Stimulated activated CD4-positive, alpha-beta T cell treated with anti-CD3 and anti-CD28 coated beads, Interleukin-1b, Interleukin-23, amount 100 ng/mL, for 24 hours (primary cell): Measurements from ENCODE around the gene TCFL5.

Experiments
- DNase-seq, 4 experiments: peaks; one replicate each; pipeline ENCODE4 v3.0.0-alpha.2; 2020; ENCODE audit warnings: low read depth in 4 of 4, low spot score in 1 of 4

Gene TCFL5

DNA sequence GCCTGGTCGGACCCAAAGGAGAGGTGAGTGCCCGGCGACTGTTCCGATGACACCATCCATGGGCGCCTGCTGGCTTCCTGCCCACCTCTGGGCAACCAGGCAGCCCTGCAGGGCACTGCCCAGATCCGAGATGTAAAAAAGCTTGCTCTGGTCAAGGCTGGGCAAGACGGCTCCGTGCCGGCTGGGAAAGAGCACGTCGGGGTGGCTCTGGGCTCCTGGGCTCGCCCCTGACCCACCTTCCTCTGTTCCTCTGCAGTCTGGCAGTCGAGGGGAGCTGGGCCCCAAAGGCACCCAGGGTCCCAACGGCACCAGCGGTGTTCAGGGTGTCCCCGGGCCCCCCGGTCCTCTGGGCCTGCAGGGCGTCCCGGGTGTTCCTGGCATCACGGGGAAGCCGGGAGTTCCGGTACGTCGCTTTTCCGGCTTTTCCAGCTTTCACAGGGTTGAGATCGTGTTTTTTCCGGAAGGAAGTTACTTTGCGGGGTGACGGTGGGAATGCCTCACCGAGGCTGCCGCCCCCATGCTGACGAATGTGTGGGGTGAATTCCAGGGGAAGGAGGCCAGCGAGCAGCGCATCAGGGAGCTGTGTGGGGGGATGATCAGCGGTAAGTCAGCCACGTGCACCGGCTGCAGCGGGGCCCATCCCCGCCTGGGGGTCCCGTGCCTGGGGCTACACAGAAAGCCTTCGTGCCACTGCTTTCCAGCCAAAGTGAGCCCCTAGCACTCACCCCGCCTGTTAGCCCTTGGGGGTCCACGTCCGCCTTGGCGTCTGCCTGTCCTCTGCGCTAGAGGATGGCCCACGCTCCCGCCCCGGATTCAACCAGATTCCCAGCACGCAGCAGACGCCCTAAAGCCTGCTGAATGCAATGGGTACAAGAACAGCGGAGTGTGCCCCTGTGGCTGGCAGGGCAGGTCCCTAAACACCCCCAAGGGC, 25.4 kb downstream of the TCFL5 start:
- no peak for DNase-seq

DNA sequence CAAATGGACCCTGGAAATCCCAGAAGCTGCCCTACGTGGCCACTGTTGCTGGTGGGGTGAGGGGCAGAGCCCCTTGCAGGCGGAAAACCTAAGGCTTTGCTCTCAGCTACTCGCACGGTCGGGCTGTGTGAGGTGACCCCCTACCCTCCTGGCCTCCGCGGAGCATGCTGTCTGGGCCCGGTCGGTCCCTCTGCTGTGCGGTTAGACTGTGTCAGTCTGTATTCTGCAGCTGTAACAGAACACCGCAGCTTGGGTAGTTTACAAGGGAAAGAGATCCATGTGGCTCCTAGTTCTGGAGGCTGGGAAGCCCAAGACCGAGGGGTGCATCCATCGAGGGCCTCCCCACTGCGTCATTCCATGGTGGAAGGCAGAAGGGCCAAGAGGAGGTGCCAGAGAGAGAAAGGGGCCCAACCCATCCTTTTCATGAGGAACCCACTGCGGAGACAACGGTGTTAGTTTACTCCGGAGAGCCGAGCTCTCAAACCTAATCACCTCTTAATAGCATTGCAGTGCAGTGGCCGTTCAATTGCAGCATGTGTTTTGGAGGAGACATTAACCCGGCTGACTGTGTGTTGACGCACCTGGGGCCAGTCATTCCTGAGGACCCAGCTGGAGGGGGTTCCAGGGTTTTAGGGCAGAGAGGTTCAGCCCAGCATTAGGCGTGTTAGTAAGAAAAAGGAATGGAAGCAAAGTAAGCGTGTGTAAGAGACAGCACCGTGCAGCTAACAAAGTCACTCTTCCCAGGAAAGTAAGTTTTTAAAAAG, 26.5 kb downstream of the TCFL5 start:
- DNase-seq, result no peak

DNA sequence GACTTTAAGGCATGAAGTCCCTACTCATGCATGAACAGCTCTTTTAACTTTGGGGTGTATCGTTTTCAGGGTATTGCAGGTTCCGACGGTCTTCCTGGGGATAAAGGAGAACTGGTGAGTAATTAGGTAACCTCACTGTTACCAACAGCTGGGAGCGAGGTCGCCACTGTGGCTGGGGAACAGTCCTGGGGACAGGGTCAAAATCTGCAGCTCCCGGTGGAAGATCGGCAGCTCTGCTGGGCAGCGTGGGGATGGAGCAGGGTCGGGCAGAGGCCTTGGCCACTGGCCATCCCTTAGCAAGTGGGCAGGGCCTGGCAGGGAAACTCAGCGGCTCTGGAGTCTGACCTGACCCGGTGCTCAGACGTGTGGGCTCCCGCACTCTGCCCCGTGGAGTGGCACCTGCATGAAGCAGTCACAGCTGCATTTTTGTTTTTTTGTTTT, 28.7 kb downstream of the TCFL5 start:
- DNase-seq, result no peak

- peak in 1 of 4 experiments; percentile 21 for DNase-seq
Measured at GRCh38 chr20:62832212-62832922, 29.3 kb downstream of the TCFL5 start.

- no peak for DNase-seq
Measured at GRCh38 chr20:62831854-62832211, 29.8 kb downstream of the TCFL5 start.

GRCh38 chr20:62831361-62831788, 30.2 kb downstream of the TCFL5 start:
- DNase-seq, result no peak

GRCh38 chr20:62830821-62831220, 30.8 kb downstream of the TCFL5 start:
- DNase-seq, result no peak

GRCh38 chr20:62830251-62830650, 31.4 kb downstream of the TCFL5 start:
- no peak for DNase-seq

- DNase-seq, result no peak
Measured at GRCh38 chr20:62829231-62830230, 32.1 kb downstream of the TCFL5 start.

- DNase-seq, result no peak
Measured at GRCh38 chr20:62828511-62829230, 33.0 kb downstream of the TCFL5 start.

DNA sequence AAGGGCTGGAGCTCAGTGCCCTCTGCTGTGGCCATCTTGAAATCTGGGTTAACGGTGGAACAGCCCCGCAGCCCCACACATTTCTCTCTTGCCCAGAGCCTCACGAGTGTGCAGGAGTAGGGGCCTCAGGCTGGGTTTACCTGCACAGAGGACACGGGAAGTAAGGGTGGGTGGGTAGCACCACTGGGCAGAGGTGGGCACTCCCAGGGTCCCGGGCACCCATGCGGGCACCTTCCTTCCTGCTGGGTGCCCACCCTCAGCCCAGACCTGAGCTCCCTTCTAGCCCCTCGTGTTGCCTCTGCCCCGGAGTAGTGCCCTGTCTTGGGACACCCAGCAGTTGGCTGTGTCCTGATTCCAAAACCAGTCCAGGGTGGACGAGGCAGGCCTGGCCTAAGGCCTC, 33.6 kb downstream of the TCFL5 start:
- no peak for DNase-seq

DNA sequence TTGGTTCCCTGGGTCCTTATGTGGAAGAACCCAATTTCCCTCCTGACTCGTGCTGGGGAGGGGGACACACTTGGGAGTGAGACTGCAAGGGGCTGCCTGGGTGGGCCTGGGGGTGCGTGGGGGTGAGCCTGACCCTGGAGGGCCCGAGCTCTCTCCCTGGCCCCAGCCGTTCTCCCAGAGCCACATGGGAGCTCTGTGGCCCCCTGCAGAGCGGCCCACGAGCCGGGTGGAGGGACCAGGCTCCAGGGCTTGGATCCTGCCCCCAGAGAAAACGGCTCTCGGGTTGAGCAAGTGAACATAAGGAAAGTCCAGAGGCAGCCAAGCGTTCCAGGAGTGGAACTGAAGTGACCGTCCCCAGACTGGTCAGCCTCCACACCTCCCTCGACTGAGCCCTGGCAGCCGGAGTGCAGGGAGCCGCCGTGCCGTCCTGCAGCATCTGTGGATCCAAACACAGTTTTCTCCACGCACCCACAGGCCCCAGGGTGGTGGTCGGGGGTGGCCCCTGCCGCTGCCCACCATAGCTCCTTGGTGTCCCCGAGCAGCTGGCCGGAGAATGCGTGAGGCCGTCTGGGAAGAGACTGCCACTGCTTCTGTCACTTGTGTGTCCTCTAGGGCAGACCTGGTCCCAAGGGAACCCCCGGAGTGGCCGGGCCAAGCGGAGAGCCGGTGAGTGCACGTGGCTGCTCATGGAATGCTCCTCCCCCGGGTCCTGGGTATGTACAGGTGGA, 34.1 kb downstream of the TCFL5 start:
- DNase-seq, result no peak

GRCh38 chr20:62826646-62827310, 34.8 kb downstream of the TCFL5 start:
- DNase-seq, result no peak

GRCh38 chr20:62825986-62826645, 35.5 kb downstream of the TCFL5 start:
- no peak for DNase-seq

GRCh38 chr20:62825333-62825985, 36.2 kb downstream of the TCFL5 start:
- no peak for DNase-seq

DNA sequence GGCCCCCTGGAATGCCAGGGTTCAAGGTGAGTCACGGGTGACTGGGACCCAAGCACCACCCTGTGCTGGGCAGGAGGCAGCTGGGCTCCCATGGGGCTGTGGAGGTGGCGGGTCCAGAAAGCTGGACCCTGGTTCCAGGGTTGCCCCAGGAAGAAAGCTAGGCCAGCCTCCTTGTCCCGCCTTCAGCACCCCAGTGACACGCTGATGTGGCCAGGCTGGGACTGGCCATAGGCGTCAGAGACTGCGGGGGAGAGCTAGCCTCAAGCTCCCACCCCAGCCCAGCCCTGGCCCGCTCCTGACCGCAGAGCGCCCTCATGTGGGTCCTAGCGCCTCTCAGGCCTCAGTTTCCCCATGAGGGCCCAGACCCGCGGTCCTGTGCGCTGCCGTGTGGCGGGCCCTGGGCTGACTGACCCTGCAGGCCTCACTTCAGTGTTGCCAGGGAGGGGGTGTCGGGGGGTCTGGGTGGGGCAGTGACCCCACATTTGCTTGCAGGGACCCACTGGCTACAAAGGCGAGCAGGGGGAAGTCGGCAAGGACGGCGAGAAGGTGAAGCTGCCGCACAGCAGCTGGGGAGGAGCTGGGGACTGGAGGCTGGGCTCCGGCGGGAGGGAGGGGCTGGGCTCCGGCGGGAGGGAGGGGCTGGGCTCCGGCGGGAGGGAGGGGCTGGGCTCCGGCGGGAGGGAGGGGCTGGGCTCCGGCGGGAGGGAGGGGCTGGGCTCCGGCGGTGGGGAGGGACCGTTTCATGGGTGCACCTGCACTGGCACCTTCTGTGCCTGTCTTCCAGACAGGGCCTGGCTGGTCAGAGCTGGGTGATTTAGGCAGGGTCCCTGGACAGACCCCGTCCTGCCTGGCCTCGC, 36.9 kb downstream of the TCFL5 start:
- DNase-seq, result peak in 2 of 4 experiments; percentile 13 to 34
